HL-60 (cell line): Measurements from ENCODE around the gene KPTN.

Source experiments
- DNase-seq, 2 experiments: peaks; one replicate each; pipeline ENCODE4 v3.0.0-alpha.2; 2010 to 2020; ENCODE audit warnings: low read depth in 1 of 2, low spot score in 1 of 2
- H3K27ac ChIP-seq: fragments of 250-450 bp; sonication (Bioruptor Pico); replicated peaks from 2 replicates; pipeline ENCODE4 v1.5.1; 2020; ENCODE audit warnings: mild to moderate bottlenecking, moderate library complexity
- H3K27me3 ChIP-seq: fragments of 250-450 bp; sonication (Bioruptor Pico); 2 replicates; pipeline ENCODE4 v1.5.1; 2021; ENCODE audit warnings: mild to moderate bottlenecking, moderate library complexity; ENCODE audit not compliant: insufficient read depth, poor library complexity, severe bottlenecking
- H3K4me3 ChIP-seq: replicated peaks from 2 replicates; pipeline ENCODE4 v1.5.1; 2011; ENCODE audit warnings: mild to moderate bottlenecking, control low read depth, low read length; ENCODE audit not compliant: insufficient read depth
- CTCF ChIP-seq: IDR thresholded peaks from one replicate; pipeline ENCODE4 v1.5.1; 2011; ENCODE audit warnings: low read length, control low read depth, inconsistent platforms; ENCODE audit not compliant: insufficient read depth
- GABPA ChIP-seq: IDR thresholded peaks from 2 replicates; pipeline ENCODE4 v1.6.1; 2012; ENCODE audit warnings: low read depth
- POLR2AphosphoS5 ChIP-seq: IDR thresholded peaks from 2 replicates; pipeline ENCODE4 v1.6.1; 2012; ENCODE audit warnings: low read depth
- REST ChIP-seq: IDR thresholded peaks from 2 replicates; pipeline ENCODE4 v1.6.1; 2012; ENCODE audit warnings: low read depth; ENCODE audit not compliant: insufficient replicate concordance
- SPI1 ChIP-seq: IDR thresholded peaks from 2 replicates; pipeline ENCODE4 v1.6.1; 2012; ENCODE audit warnings: low read depth, mild to moderate bottlenecking, borderline replicate concordance

The KPTN gene

GRCh38 chr19:47465957-47466356 is 18.1 kb downstream of the KPTN start:
- H3K27ac ChIP-seq = no peak overlapping the region
- no peak for DNase-seq
- H3K4me3 ChIP-seq = no peak overlapping the region
- peaks cover 32% of the 10 kb centered on the region for H3K27me3 ChIP-seq
- TF ChIP-seq SPI1 (no peak), REST (no peak), POLR2AphosphoS5 (no peak), GABPA (no peak), CTCF (no peak)

- no peak for TF ChIP-seq SPI1
- no peak for TF ChIP-seq CTCF
- TF ChIP-seq GABPA = no peak
- TF ChIP-seq POLR2AphosphoS5 = no peak
- TF ChIP-seq REST = no peak
- Histone ChIP-seq H3K27me3 (peaks cover 22% of the 10 kb centered on the region), H3K27ac (no peak overlapping the region), H3K4me3 (no peak overlapping the region)
- no peak for DNase-seq
Observed at GRCh38 chr19:47464675-47465419, 19.2 kb downstream of the KPTN start.

GRCh38 chr19:47461876-47462275 is 22.1 kb downstream of the KPTN start:
- no peak for DNase-seq
- Histone ChIP-seq H3K4me3 (no peak overlapping the region), H3K27me3 (peaks cover 13% of the 10 kb centered on the region), H3K27ac (no peak overlapping the region)
- TF ChIP-seq CTCF (no peak), GABPA (no peak), REST (no peak), SPI1 (no peak), POLR2AphosphoS5 (no peak)
